ENCODE data around the gene GAMT. TPM values are rescaled to one million over a fixed set of nuclear protein-coding genes. Genes with fewer than 3 reads are reported as not detected.
A peak's percentile ranks its signal among the peaks of the same experiment; 100 is the strongest.

The GAMT gene
- total RNA-seq, 1 donor: 40.6 TPM

GRCh38 chr19:1407528-1408299, 6.4 kb upstream of the GAMT start, which contains the start of gene DAZAP1:
DAZAP1 (plus strand) TSS chr19:1407586; CDS start chr19:1407774, 188 bp downstream.
- TF ChIP-seq, protein P1, sequence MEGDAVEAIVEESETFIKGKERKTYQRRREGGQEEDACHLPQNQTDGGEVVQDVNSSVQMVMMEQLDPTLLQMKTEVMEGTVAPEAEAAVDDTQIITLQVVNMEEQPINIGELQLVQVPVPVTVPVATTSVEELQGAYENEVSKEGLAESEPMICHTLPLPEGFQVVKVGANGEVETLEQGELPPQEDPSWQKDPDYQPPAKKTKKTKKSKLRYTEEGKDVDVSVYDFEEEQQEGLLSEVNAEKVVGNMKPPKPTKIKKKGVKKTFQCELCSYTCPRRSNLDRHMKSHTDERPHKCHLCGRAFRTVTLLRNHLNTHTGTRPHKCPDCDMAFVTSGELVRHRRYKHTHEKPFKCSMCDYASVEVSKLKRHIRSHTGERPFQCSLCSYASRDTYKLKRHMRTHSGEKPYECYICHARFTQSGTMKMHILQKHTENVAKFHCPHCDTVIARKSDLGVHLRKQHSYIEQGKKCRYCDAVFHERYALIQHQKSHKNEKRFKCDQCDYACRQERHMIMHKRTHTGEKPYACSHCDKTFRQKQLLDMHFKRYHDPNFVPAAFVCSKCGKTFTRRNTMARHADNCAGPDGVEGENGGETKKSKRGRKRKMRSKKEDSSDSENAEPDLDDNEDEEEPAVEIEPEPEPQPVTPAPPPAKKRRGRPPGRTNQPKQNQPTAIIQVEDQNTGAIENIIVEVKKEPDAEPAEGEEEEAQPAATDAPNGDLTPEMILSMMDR (IDR thresholded peaks at IDR 0.05; ENCODE audit: insufficient read depth, low read length): no peak
- H3K4me3 ChIP-seq (ENCODE audit: low read depth, low read length): peak within 1 kb of the TSS; percentile 79
- DNase-seq (ENCODE audit: low read depth): no peak

DNA sequence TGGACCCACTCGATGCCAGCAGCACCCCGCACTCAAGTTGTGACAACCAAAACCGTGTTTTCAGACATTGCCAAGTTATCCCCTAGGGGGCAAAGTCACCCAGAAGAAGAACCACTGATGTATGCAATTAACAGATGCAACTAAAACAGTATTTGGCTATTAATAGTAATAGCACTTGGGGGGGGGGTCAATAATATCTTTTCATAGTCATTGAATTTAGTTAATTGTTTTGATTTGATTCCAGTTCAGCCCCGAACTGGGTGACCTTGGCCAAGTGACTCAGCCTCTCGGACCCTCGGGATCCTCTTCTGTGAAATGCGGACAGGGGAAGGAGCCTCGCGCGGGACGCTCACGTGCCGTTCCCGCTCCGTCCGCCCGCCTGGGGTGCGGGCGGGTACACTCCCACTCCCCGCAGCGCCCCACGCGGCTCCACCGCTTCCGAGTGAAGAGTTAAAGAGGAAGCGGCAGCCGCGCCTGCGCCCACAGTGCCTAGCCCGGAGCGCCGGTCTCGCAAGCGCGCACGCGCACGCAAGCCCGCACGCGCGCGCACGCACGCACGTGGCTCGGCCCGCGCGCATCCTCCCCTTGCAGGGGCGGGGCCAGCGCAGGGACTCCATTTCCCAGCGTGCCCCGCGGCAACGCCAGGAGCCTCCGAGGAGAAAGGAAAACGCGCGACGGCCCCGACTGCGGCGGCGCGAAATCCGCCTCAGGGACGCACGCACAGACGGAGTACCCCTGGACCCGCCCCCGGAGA, 5.6 kb upstream of the GAMT start:
- DNase-seq (ENCODE audit: low read depth): peak; percentile 97
- peak overlapping the region; percentile 71 for H3K4me3 ChIP-seq (ENCODE audit: low read depth, low read length)
- TF ChIP-seq, protein P1 (IDR thresholded peaks at IDR 0.05; ENCODE audit: insufficient read depth, low read length): peak; percentile 10

- TF ChIP-seq, protein P1 (IDR thresholded peaks at IDR 0.05; ENCODE audit: insufficient read depth, low read length): no peak
- H3K4me3 ChIP-seq (ENCODE audit: low read depth, low read length): peak overlapping the region; percentile 13
These were observed 1.2 kb upstream of the GAMT start for GRCh38 chr19:1402411-1403070.

DNA sequence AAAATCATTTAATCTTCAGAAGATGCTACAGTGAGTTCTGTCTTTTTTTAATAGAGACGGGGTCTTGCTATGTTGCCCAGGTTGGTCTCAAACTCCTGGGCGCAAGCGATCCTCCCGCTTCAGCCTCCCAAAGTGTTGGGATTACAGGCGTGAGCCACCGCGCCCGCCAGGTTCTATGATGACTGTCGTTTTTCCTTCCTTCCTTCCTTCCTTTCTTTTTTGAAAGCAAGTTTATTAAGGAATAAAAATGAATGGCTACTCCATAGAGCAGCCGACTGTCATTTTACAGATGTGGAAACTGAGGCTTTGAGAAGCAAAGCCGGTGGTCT, 511 bp upstream of the GAMT start:
- TF ChIP-seq, protein P1 (IDR thresholded peaks at IDR 0.05; ENCODE audit: insufficient read depth, low read length): no peak
- DNase-seq (ENCODE audit: low read depth): no peak
- no peak overlapping the region for H3K4me3 ChIP-seq (ENCODE audit: low read depth, low read length)

More at GRCh38 chr19:1402411-1403070, 1.2 kb upstream of the GAMT start:
- DNase-seq (ENCODE audit: low read depth): no peak

- H3K4me3 ChIP-seq (ENCODE audit: low read depth, low read length): peak overlapping the region; percentile 75
- TF ChIP-seq, protein P1 (IDR thresholded peaks at IDR 0.05; ENCODE audit: insufficient read depth, low read length): no peak
- no peak for DNase-seq (ENCODE audit: low read depth)
These were observed 833 bp downstream of the GAMT start for GRCh38 chr19:1400281-1401137.

- TF ChIP-seq, protein P1 (IDR thresholded peaks at IDR 0.05; ENCODE audit: insufficient read depth, low read length): no peak
These were observed 1.6 kb downstream of the GAMT start for GRCh38 chr19:1399745-1400144.

More at GRCh38 chr19:1399745-1400144, 1.6 kb downstream of the GAMT start:
- no peak for DNase-seq (ENCODE audit: low read depth)
- no peak overlapping the region for H3K4me3 ChIP-seq (ENCODE audit: low read depth, low read length)
